ENCODE measurements around the gene PRAMEF10.
"Not testable (repeated sequence)": the region's sequence is repeated elsewhere in the genome, so short reads cannot be mapped to it uniquely, and the experiment has no call there.

PRAMEF10 gene

GRCh38 chr1:12898170-12898569 is at the start of gene PRAMEF10:
TSS of gene PRAMEF10 (minus strand) at chr1:12898270. CDS start at chr1:12895847, 2,423 bp downstream.
- not testable (repeated sequence) for DNase-seq

- DNase-seq: not testable (repeated sequence)
Measured at GRCh38 chr1:12947480-12947879, 49.4 kb upstream of the PRAMEF10 start, which contains the start of gene PRAMEF6. TSS of gene PRAMEF6 (minus strand) at chr1:12947580. CDS start at chr1:12942518, 5,062 bp downstream.

- DNase-seq: not testable (repeated sequence)
Measured at GRCh38 chr1:12924368-12924767, 26.3 kb upstream of the PRAMEF10 start.

GRCh38 chr1:12921749-12922148 is 23.7 kb upstream of the PRAMEF10 start:
- not testable (repeated sequence) for DNase-seq

GRCh38 chr1:12916310-12916709 is 18.2 kb upstream of the PRAMEF10 start, which contains the start of gene PRAMEF7:
TSS of gene PRAMEF7 (plus strand) at chr1:12916610. CDS start at chr1:12917693, 1,083 bp downstream.
- not testable (repeated sequence) for DNase-seq

GRCh38 chr1:12903793-12904572 is 5.9 kb upstream of the PRAMEF10 start:
- DNase-seq: not testable (repeated sequence)

- not testable (repeated sequence) for DNase-seq
Measured at GRCh38 chr1:12899186-12899585, 1.1 kb upstream of the PRAMEF10 start.

- DNase-seq: not testable (repeated sequence)
Measured at GRCh38 chr1:12886101-12886500, 12.0 kb downstream of the PRAMEF10 start, which contains the start of gene PRAMEF4. TSS of gene PRAMEF4 (minus strand) at chr1:12886201. CDS start at chr1:12883394, 2,807 bp downstream.

GRCh38 chr1:12878453-12878852 is 19.6 kb downstream of the PRAMEF10 start:
- not testable (repeated sequence) for DNase-seq

- DNase-seq: not testable (repeated sequence)
Measured at GRCh38 chr1:12863131-12863880, 34.8 kb downstream of the PRAMEF10 start.

- DNase-seq: not testable (repeated sequence)
Measured at GRCh38 chr1:12856786-12857185, 41.3 kb downstream of the PRAMEF10 start, which contains the start of gene PRAMEF2. TSS of gene PRAMEF2 (plus strand) at chr1:12857086. CDS start at chr1:12859010, 1,924 bp downstream.

- DNase-seq: no peak
Measured at GRCh38 chr1:12851779-12852178, 46.3 kb downstream of the PRAMEF10 start.

- DNase-seq: not testable (repeated sequence)
Measured at GRCh38 chr1:12848620-12849019, 49.5 kb downstream of the PRAMEF10 start, which contains the start of gene HNRNPCL1. TSS of gene HNRNPCL1 (minus strand) at chr1:12848720. CDS start at chr1:12848289, 431 bp downstream.

All from AML-193 (cell line).